DND-41 (cell line): Measurements from ENCODE around the gene KRTAP1-5.

ENCODE experiments used
- ATAC-seq: fragments of 200-7000 bp; cut with Tn5 transposase; 3 replicates; pipeline ENCODE4 v1.9.1; 2021; ENCODE audit warnings: low read depth; ENCODE audit not compliant: insufficient read depth
- DNase-seq: peaks from one replicate; pipeline ENCODE4 v3.0.0-alpha.2; 2020
- H2AFZ ChIP-seq: 2 replicates; pipeline ENCODE4 v1.6.0; 2012; ENCODE audit warnings: low read depth, low read length
- H3K27ac ChIP-seq: 2 replicates; pipeline ENCODE4 v1.5.1; 2012; ENCODE audit warnings: low read length, inconsistent platforms
- H3K27me3 ChIP-seq: fragments of 200-600 bp; sonication (generic); 2 replicates; pipeline ENCODE4 v1.6.0; 2012; ENCODE audit warnings: low read length, mild to moderate bottlenecking, inconsistent platforms; ENCODE audit not compliant: insufficient read depth, poor library complexity
- H3K36me3 ChIP-seq: 2 replicates; pipeline ENCODE4 v1.5.1; 2012; ENCODE audit warnings: low read length, inconsistent platforms; ENCODE audit not compliant: insufficient read depth
- H3K4me1 ChIP-seq: 2 replicates; pipeline ENCODE4 v1.5.1; 2012; ENCODE audit warnings: mild to moderate bottlenecking, low read length; ENCODE audit not compliant: insufficient read depth
- H3K4me2 ChIP-seq: 2 replicates; pipeline ENCODE4 v1.6.0; 2012; ENCODE audit warnings: mild to moderate bottlenecking, moderate library complexity, low read length, inconsistent platforms; ENCODE audit not compliant: insufficient read depth
- H3K4me3 ChIP-seq, 2 experiments: fragments of 200-600 bp in 1 of 2; shearing (Covaris generic) in 1 of 2; 2 replicates each; pipeline ENCODE4 v1.5.1; 2012 to 2016; ENCODE audit warnings: inconsistent platforms in 2 of 2, low read length in 2 of 2, mild to moderate bottlenecking in 2 of 2, low read depth in 1 of 2, moderate library complexity in 1 of 2
- H3K79me2 ChIP-seq: 2 replicates; pipeline ENCODE4 v1.6.0; 2012; ENCODE audit warnings: low read length, inconsistent platforms; ENCODE audit not compliant: insufficient read depth
- H3K9ac ChIP-seq: 2 replicates; pipeline ENCODE4 v1.6.0; 2012; ENCODE audit warnings: low read depth, mild to moderate bottlenecking, inconsistent platforms, low read length, moderate library complexity
- H3K9me3 ChIP-seq: 2 replicates; pipeline ENCODE4 v1.5.1; 2012; ENCODE audit warnings: low read length, moderate library complexity, mild to moderate bottlenecking, inconsistent platforms; ENCODE audit not compliant: insufficient read depth, severe bottlenecking
- H4K20me1 ChIP-seq: 2 replicates; pipeline ENCODE4 v1.6.0; 2012; ENCODE audit warnings: low read length; ENCODE audit not compliant: insufficient read depth
- CTCF ChIP-seq: IDR thresholded peaks from 2 replicates; pipeline ENCODE4 v1.5.1; 2012; ENCODE audit warnings: borderline replicate concordance, low read length, moderate library complexity, mild to moderate bottlenecking; ENCODE audit not compliant: poor library complexity, severe bottlenecking; ENCODE audit errors: extremely low read depth
- EZH2 ChIP-seq: IDR thresholded peaks from 3 replicates; pipeline ENCODE4 v1.6.1; 2012; ENCODE audit warnings: borderline replicate concordance, low read depth, mild to moderate bottlenecking, moderate library complexity, low read length, inconsistent platforms; ENCODE audit not compliant: severe bottlenecking

KRTAP1-5 gene

DNA sequence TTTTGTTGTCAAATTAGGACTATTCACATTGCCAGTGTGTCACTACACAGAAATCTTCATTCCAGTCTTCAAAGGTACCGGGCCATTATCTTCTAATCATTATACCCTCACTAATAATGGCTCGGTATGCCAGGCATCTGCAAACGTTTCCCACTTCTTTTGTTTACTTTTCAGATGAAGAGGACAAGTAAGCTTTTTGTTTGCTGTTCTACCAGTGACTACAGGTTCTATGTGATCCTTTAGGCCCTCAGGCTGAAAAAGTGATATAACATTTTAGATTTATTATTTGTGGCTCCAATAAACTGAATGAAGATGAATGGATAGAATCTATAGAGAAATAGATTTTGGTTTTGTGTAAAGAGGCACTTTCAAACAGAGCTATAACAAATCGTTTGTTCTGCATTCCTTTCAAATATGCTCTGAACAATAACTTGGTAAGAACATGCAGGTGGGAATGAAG lies 17.7 kb downstream of the KRTAP1-5 start:
- DNase-seq: no peak
- Histone ChIP-seq H3K9me3 (no peaks in the 10 kb centered on the region), H4K20me1 (no peaks in the 10 kb centered on the region), H2AFZ (no peak overlapping the region), H3K36me3 (no peaks in the 10 kb centered on the region), H3K4me3 (no peak overlapping the region), H3K9ac (no peak overlapping the region), H3K4me1 (no peaks in the 10 kb centered on the region), H3K4me2 (no peak overlapping the region), H3K79me2 (no peaks in the 10 kb centered on the region), H3K27ac (no peak overlapping the region), H3K27me3 (peaks cover 29% of the 10 kb centered on the region)
- no peak for ATAC-seq
- TF ChIP-seq EZH2 (no peak), CTCF (no peak)

- Histone ChIP-seq H3K27ac (no peak within 1 kb of the TSS), H4K20me1 (no peaks in the 10 kb centered on the region), H3K9ac (no peak within 1 kb of the TSS), H3K4me3 (no peak within 1 kb of the TSS), H3K79me2 (no peaks in the 10 kb centered on the region), H3K36me3 (no peaks in the 10 kb centered on the region), H3K9me3 (no peaks in the 10 kb centered on the region), H3K27me3 (peaks cover 30% of the 10 kb centered on the region), H3K4me2 (no peak within 1 kb of the TSS), H3K4me1 (no peaks in the 10 kb centered on the region), H2AFZ (no peak within 1 kb of the TSS)
- DNase-seq: no peak
- no peak for ATAC-seq
- TF ChIP-seq EZH2 (no peak), CTCF (no peak)
These were observed 18.2 kb downstream of the KRTAP1-5 start, which contains the start of gene KRTAP3-1 for GRCh38 chr17:41008811-41009210. Gene KRTAP3-1 (minus strand): TSS chr17:41009128. CDS start chr17:41009074, 54 bp downstream.

GRCh38 chr17:41004397-41004796 lies 22.6 kb downstream of the KRTAP1-5 start:
- H4K20me1 ChIP-seq: no peaks in the 10 kb centered on the region
- H3K79me2 ChIP-seq: no peaks in the 10 kb centered on the region
- ATAC-seq (no peak), DNase-seq (no peak)
- TF ChIP-seq EZH2: no peak
- no peak for TF ChIP-seq CTCF
- H3K4me1 ChIP-seq: no peaks in the 10 kb centered on the region
- no peak overlapping the region for H3K9ac ChIP-seq
- H3K9me3 ChIP-seq: no peaks in the 10 kb centered on the region
- H3K27me3 ChIP-seq: peaks cover 31% of the 10 kb centered on the region
- H3K4me3 ChIP-seq: no peak overlapping the region
- no peak overlapping the region for H3K4me2 ChIP-seq
- H3K27ac ChIP-seq: no peak overlapping the region
- H2AFZ ChIP-seq: no peak overlapping the region
- H3K36me3 ChIP-seq: no peaks in the 10 kb centered on the region

DNA sequence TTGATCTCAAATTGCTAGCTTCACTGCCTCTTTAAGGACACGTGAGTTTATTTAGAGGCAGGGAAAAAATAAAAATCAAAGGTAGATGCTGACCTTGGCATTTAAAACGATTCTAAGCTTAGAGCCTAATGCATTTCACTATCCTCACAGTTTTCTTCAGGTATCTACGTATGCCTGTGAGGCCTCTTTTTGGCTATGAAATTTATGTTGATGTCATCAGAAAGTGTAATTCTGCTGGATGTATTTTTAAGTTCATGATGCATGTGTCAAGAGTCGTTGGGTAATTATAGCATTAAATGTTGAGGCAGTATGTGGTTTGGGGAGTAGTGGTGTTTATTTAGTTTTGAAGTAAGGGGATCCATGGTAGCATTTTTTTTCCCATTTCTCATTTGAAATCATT lies 23.1 kb downstream of the KRTAP1-5 start:
- ATAC-seq (no peak), DNase-seq (no peak)
- Histone ChIP-seq H3K27me3 (peaks cover 31% of the 10 kb centered on the region), H3K4me1 (no peaks in the 10 kb centered on the region), H4K20me1 (no peaks in the 10 kb centered on the region), H2AFZ (no peak overlapping the region), H3K4me3 (no peak overlapping the region), H3K4me2 (no peak overlapping the region), H3K79me2 (no peaks in the 10 kb centered on the region), H3K9ac (no peak overlapping the region), H3K27ac (no peak overlapping the region), H3K36me3 (no peaks in the 10 kb centered on the region), H3K9me3 (no peaks in the 10 kb centered on the region)
- no peak for TF ChIP-seq CTCF
- no peak for TF ChIP-seq EZH2
